Tibial artery (tissue), 4 donors: Measurements from ENCODE around the gene C16orf78.
A peak's percentile ranks its signal among the peaks of the same experiment; 100 is the strongest.
"Not testable (repeated sequence)": the region's sequence is repeated elsewhere in the genome, so short reads cannot be mapped to it uniquely, and the experiment has no call there.

ENCODE experiments used
- DNase-seq, 2 donors: peaks; one replicate each; pipeline ENCODE4 v3.0.0-alpha.2; 2019
- H3K27ac ChIP-seq, 2 donors: fragments of 200-600 bp; sonication (generic) in 1 of 2; 1 replicate in 1 of 2; 2 replicates in 1 of 2; pipeline ENCODE4 v1.5.1; 2018 to 2019; ENCODE audit warnings: mild to moderate bottlenecking in 1 of 2
- H3K27me3 ChIP-seq, 2 donors: fragments of 200-600 bp; sonication (generic) in 1 of 2; one replicate each; pipeline versions ENCODE4 v1.5.1 to v1.6.0; 2016 to 2019
- H3K36me3 ChIP-seq, 3 donors: fragments of 200-600 bp; sonication (generic) in 2 of 3; one replicate each; pipeline ENCODE4 v1.5.1; 2016 to 2019; ENCODE audit warnings: mild to moderate bottlenecking in 2 of 3
- H3K4me1 ChIP-seq, 4 donors: fragments of 200-600 bp; sonication (generic) in 2 of 4; 1 replicate in 3 of 4; 2 replicates in 1 of 4; pipeline ENCODE4 v1.5.1; 2016 to 2019
- H3K4me3 ChIP-seq, 2 donors: fragments of 200-600 bp; sonication (generic) in 1 of 2; 1 replicate in 1 of 2; 2 replicates in 1 of 2; pipeline ENCODE4 v1.5.1; 2018 to 2019; ENCODE audit warnings: mild to moderate bottlenecking in 2 of 2
- H3K9me3 ChIP-seq, 3 donors: fragments of 200-600 bp; sonication (generic) in 1 of 3; one replicate each; pipeline ENCODE4 v1.5.1; 2016 to 2019
- intact Hi-C: fragments of 100-400 bp; cut with DNase I; formaldehyde crosslinking; loops from one replicate; pipeline ENCODE4 v1.15.0; 2023; ENCODE audit warnings: low total_unique reads
- TF ChIP-seq, protein P1 (sequence below), 2 experiments: fragments of 200-600 bp in 1 of 2; fragments of 450-650 bp in 1 of 2; IDR thresholded peaks; one replicate each; pipeline ENCODE4 v1.5.1; 2017 to 2019; ENCODE audit warnings: antibody characterized with exemption in 2 of 2, mild to moderate bottlenecking in 1 of 2, moderate library complexity in 1 of 2

Gene C16orf78

GRCh38 chr16:49354101-49354500 lies 19.5 kb upstream of the C16orf78 start:
- Histone ChIP-seq H3K27ac (no peak overlapping the region), H3K27me3 (peaks cover 0 to 46% of the 10 kb centered on the region in 2 donors), H3K4me1 (peaks cover 0 to 6% (median 0%) of the 10 kb centered on the region in 4 donors), H3K36me3 (no peaks in the 10 kb centered on the region), H3K4me3 (no peak overlapping the region), H3K9me3 (no peaks in the 10 kb centered on the region)
- TF ChIP-seq, protein P1, sequence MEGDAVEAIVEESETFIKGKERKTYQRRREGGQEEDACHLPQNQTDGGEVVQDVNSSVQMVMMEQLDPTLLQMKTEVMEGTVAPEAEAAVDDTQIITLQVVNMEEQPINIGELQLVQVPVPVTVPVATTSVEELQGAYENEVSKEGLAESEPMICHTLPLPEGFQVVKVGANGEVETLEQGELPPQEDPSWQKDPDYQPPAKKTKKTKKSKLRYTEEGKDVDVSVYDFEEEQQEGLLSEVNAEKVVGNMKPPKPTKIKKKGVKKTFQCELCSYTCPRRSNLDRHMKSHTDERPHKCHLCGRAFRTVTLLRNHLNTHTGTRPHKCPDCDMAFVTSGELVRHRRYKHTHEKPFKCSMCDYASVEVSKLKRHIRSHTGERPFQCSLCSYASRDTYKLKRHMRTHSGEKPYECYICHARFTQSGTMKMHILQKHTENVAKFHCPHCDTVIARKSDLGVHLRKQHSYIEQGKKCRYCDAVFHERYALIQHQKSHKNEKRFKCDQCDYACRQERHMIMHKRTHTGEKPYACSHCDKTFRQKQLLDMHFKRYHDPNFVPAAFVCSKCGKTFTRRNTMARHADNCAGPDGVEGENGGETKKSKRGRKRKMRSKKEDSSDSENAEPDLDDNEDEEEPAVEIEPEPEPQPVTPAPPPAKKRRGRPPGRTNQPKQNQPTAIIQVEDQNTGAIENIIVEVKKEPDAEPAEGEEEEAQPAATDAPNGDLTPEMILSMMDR (IDR thresholded peaks at IDR 0.05), result no peak
- intact Hi-C loops, result loop anchor here (10.0 kb wide), 1 partner anchor 669 kb away; no protein-coding TSS in a partner anchor
- no peak for DNase-seq

- Histone ChIP-seq H3K4me1 (peaks cover 0 to 6% (median 0%) of the 10 kb centered on the region in 4 donors), H3K27me3 (peaks cover 0 to 38% of the 10 kb centered on the region in 2 donors), H3K36me3 (no peaks in the 10 kb centered on the region), H3K27ac (no peak overlapping the region), H3K9me3 (no peaks in the 10 kb centered on the region), H3K4me3 (no peak overlapping the region)
- TF ChIP-seq, protein P1 (IDR thresholded peaks at IDR 0.05), result no peak
- intact Hi-C loops, result loop anchor here (10.0 kb wide), 1 partner anchor 670 kb away; no protein-coding TSS in a partner anchor
- DNase-seq, result peak in 1 of 2 donors; percentile 41
These were observed 18.6 kb upstream of the C16orf78 start for GRCh38 chr16:49354991-49355390.

GRCh38 chr16:49355933-49356665 lies 17.5 kb upstream of the C16orf78 start:
- intact Hi-C loops, result loop anchor here (10.0 kb wide), 1 partner anchor 671 kb away; no protein-coding TSS in a partner anchor
- peaks cover 0 to 27% of the 10 kb centered on the region in 2 donors for H3K27me3 ChIP-seq
- H3K4me1 ChIP-seq, result peaks cover 0 to 6% (median 0%) of the 10 kb centered on the region in 4 donors
- TF ChIP-seq, protein P1 (IDR thresholded peaks at IDR 0.05), result no peak
- no peak overlapping the region for H3K4me3 ChIP-seq
- no peak overlapping the region for H3K27ac ChIP-seq
- DNase-seq, result peak in 1 of 2 donors; percentile 43
- H3K9me3 ChIP-seq, result no peaks in the 10 kb centered on the region
- H3K36me3 ChIP-seq, result no peaks in the 10 kb centered on the region

GRCh38 chr16:49356728-49357488 lies 16.7 kb upstream of the C16orf78 start:
- Histone ChIP-seq H3K4me1 (peaks cover 0 to 6% (median 0%) of the 10 kb centered on the region in 4 donors), H3K27ac (no peak overlapping the region), H3K4me3 (no peak overlapping the region), H3K9me3 (no peaks in the 10 kb centered on the region), H3K36me3 (no peaks in the 10 kb centered on the region), H3K27me3 (peaks cover 0 to 20% of the 10 kb centered on the region in 2 donors)
- TF ChIP-seq, protein P1 (IDR thresholded peaks at IDR 0.05), result no peak
- DNase-seq, result no peak
- intact Hi-C loops, result loop anchor here (10.0 kb wide), 1 partner anchor 672 kb away; no protein-coding TSS in a partner anchor

- H3K27ac ChIP-seq, result no peak overlapping the region
- H3K4me1 ChIP-seq, result peaks cover 0 to 6% (median 0%) of the 10 kb centered on the region in 4 donors
- H3K9me3 ChIP-seq, result no peaks in the 10 kb centered on the region
- TF ChIP-seq, protein P1 (IDR thresholded peaks at IDR 0.05), result no peak
- peaks cover 0 to 20% of the 10 kb centered on the region in 2 donors for H3K27me3 ChIP-seq
- DNase-seq, result no peak
- intact Hi-C loops, result loop anchor here (10.0 kb wide), 1 partner anchor 675 kb away; no protein-coding TSS in a partner anchor
- no peak overlapping the region for H3K4me3 ChIP-seq
- no peaks in the 10 kb centered on the region for H3K36me3 ChIP-seq
These were observed 14.0 kb upstream of the C16orf78 start for GRCh38 chr16:49359591-49359990.

DNA sequence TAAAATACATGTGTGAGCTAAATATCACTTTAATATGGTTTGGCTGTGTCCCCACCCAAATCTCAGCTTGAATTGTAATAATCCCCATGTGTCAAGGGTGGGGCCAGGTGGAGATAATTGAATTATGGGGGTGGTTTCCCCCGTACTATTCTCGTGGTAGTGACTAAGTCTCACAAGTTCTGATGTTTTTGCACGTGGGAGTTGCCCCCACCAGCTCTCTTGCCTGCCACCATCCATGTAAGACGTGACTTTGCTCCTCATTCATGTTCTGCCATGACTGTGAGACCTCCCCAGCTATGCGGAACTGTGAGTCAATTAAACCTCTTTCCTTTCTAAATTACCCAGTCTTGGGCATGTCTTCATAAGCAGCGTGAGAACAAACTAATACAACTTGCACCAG lies 11.9 kb upstream of the C16orf78 start:
- H3K4me1 ChIP-seq, H3K4me3 ChIP-seq, H3K9me3 ChIP-seq, intact Hi-C loops, DNase-seq, H3K27ac ChIP-seq, H3K36me3 ChIP-seq: not testable (repeated sequence)
- peaks cover 0 to 19% of the 10 kb centered on the region in 2 donors for H3K27me3 ChIP-seq
